GM21515 (cell line): ENCODE results near the gene CACFD1.
A peak's percentile ranks its signal among the peaks of the same experiment; 100 is the strongest.

Experiments used
- ATAC-seq: cut with Tn5 transposase; IDR thresholded peaks from one replicate; pipeline ENCODE4 v1.9.1; 2021; ENCODE audit not compliant: unreplicated experiment

CACFD1 gene

DNA sequence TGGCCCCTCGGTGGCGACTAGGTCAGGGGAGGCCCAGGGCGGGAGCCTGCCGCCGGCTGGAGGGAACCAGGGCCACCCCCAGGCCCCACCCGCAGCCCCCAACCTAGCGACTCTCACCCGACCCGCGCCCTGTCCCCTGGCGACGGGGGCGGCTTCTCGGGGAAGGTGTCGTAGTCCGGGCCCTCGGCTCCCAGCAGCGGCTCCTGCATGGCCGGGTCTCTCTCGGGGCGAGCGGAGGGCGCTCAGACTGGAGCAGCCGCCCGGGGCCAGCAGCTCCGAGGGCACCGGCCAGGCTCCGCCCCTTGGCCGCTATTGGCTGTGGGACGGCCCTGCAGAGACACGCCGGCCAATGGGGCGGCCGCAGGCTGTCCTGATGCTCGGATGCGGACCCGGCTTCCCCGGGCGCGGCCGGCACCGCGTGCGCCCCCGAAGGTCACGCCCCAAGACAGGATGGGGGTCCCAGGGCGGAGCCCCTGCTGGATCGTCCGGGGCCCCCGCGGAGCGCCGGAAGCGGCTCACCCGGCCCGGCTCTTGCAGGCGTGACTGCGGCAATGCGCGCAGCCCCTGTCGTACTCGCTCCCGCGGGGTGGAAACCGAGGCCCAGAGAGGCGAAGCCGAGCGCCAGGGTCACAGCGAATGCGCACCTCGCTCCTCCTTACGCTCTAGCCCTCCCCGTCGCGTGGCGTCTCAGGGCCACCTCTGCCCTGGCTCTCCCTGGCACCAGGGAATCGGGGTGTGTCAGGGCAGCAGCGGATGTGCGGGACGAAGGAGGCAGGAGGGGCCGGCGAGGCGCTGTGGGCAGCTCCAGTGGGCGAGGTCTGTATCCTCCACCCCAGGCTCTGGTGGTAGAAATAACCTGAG lies 19.3 kb downstream of the CACFD1 start, which contains the start of gene SLC2A6:
TSS of gene SLC2A6 (minus strand) at position 249 of the 861 bp plus-strand sequence. CDS start at position 209, 40 bp downstream.
- peak; percentile 89 for ATAC-seq

DNA sequence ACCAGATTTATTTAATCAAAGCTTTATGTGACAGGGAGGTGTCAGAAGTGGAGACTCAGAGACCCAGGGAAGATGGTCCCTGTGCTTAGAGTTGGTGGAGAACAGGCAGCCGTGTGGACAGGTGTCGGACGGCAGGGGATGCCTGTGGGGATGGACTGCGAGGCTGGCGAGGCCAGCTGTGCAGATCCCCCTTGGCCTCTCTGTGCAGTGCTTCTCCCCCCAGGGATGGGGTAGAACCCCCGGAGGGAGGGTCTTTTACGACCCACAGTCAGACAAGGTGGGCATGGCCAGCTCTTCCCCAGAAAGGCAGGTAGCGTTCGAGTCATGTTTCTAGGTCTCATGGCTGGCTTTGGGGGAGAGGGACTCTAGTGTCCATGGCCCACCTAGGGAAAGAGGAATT lies 23.8 kb downstream of the CACFD1 start:
- ATAC-seq, result no peak

DNA sequence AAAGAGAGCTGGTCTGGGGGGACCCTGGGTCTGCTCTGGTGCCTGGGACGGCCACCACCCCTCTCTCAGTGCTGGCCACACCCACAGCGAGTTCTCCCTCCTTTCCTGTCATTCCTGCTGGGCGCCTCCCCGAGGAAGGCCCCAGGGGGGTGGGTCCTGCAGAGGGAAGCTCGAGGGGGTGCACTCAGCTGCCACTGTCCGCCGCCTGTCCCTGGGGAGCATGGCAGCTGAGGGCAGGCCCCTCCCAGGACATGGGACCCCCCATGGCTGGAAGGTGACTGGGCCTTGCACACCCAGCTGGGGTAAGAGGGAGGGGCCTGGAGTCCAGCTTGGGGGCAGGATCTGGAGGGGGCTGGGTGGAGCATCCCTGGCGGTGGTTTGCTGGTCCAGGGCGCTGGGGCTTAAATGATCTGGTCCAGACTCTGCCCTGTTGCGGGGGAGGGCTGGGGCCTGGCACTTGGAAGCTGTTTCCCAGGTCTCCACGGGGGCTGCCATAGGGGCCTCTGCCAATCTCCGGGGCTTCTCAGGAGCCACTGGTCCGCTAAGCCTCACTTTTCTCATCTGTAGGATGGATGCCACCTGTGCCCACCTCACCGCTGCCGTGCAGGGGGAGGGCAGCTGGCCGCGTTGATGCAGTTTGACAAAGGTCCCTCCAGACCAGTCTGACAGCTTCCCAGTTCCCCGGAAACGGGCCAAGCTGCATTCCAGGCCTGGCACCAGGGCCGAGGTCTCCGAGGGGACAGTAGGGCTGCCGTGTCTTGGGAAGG lies 25.1 kb downstream of the CACFD1 start:
- no peak for ATAC-seq

DNA sequence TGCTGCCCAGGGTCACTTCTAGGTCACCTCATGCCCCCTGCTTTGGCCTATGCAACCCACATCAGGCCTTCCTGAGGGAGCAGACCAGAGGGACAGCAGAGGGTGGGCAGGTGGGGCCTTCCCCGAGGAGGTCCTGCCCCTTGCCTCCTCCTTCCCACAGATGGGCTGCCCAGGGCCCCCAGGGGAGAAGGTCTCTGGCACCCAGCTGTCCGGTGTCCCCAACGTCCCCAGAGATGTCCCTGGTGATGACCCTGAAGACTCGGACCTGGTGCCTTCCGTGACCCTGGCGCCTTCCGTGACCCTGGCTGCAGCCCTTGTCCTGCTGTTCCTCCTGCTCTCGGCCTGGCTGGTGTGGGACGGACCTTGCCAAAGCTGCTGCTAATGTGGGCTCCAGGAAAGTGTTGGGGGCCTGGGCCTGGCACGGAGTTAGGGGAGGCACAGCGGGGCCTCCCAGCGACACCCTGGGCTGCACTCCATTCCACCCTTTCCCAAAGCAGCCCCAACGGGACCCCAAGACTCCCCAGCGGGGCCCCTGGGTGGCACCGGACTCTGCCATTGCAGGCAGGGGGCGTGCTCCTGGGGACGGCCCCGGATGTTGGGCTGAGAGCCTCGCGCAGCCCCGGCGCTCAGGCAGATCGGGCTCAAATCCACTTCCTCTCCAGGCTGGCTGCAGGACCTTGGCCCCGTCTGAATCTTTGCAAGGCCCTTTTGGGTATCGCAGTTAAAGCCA lies 25.9 kb downstream of the CACFD1 start:
- ATAC-seq, result no peak

DNA sequence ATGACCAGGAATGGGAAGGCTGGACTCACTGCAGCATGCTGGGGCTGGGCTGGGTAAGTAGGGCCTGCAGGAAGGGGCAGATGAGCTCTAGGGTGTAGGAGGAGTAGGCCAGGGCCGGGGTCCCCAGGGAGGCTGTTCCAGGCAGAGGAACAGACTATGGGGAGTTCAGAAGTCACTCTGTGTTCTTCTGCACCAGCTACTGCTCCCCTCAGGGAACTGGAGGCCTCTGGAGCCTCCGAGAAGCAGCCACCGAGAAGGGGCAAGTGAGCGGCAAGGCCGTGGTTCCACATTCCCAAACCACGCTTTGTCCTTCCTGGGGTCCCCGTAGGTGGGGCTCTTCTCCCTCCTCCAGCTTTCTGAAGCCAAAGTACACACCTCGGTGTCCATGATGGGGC lies 27.6 kb downstream of the CACFD1 start:
- no peak for ATAC-seq

DNA sequence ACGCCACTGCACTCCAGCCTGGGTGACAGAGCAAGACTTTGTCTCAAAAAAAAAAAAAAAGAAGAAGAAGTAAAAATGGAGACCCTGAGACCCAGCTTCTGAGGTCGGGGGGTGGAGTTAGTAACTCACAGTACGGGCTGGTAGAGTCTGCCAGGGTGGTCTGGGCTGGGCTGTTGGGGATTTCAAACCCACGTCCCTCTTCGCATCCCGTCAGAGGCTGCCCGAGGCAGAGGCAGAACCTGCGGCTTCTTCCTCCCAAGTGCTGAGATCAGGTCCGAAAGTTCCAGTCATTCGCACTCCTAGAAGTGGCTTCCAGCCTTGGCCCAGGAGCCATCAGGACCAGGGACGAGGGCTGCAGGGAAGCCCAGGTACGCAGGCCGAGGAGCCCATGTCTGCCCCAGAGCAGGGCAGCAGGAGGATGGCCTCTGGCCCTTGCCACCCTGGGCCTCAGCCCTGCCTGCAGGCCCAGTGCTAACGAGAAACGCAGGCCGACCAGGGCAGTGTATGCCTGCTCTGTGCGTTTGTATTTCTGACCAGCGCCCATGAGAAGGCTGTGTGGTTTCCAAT lies 29.0 kb downstream of the CACFD1 start:
- ATAC-seq, result no peak

DNA sequence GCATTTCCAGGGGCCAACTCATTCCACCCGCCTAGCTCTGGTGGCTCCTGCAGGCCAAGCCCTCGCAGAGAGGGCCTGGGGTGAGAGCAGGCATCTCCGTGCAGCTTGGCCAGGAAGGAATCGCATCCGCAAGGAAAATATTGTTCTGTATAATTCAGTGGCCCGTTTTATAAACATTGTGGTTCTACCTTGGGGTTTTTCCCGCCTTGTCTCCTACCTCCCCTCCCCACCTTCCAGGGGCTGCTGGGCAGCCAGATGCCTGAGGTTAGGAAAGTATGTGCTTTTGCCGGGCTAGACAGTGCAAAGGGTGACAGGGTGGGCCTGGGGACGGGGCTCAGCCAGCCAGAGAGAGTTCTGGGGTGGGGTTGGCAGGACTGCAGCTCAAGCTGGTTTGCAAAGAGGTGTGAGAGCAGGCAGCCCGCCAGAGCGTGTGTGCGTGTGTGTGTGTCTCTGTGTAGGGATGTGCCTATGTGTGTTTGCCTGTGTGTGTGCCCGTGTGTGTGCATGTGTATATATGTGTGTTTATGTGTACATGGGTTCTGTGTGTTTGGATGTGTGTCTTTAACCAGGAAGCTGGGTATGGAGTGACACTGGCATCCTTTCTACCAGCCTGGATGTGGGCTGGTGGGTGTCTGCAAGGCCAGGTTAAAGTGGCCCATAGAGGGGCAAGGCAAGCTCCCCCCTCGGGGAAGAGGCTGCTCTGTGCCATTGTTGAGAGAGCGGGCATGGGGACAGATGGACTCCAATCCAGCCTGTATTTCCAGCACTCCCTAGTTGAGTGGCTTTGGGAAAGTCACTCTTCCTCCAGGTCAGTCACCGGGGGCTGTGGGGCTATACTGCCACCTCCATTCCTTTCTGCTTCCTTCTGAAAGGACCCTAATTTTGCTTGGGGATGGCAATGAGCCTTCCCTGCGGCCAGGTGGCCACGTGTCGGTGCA lies 29.7 kb downstream of the CACFD1 start:
- no peak for ATAC-seq

DNA sequence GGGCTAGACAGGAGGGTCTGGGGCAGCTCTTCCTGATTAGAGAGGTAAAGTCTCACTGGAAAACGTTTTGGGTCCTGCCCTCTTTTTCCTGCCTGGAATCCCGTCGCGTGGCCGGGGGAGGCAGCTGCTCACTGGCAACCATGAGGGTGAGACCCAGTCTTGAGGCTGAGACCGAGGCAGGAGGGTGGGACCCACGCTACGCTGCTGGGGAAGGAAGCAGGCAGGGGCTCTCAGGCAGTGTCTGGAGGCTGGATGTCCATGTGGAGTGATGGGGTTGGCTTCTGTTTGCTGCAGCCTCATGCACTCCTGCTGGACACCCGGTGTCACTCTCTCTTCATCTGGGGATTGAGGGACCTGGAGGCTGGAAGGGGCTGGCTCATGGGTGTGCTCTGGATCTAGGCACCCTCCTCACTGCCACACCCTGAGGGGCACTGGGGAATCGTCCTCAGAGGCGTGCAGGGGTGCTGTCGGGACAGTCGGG lies 30.5 kb downstream of the CACFD1 start:
- no peak for ATAC-seq

DNA sequence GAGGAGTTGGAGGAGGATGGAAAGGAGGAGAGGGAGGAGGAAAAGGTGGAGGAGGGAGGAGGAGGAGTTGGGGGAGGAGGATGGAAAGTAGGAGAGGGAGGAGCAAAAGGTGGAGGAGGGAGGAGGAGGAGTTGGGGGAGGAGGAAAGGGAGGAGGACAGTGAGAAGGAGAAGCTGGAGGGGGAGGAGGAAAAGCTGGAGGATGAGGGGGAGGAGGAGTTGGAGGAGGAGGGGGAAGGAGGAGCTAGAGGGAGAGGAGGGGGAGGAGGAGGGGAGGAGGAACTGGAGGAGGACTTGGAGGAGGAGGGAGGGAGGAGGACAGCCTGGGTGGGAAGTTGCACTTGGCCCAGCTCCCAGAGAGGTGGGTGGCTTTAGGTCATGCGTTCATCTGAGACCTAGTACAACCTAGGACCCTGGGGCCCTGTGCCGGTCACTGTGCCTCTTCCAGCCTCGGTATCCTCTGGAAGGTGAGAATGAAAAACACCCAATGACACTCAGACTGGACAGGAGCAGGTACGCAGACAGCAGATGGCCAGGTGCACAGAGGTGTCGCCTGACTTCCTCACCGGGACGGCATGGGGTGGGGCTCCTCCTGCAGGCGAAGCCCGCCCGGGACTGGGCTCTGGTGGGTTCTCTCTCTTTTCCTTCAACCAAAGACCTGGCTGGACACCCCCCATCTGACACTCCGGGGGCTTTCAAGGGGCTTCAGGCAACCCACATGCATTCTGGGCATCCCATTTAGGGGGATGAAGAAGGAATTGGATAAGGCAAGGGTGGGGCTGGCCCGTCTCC lies 31.3 kb downstream of the CACFD1 start:
- ATAC-seq, result no peak

DNA sequence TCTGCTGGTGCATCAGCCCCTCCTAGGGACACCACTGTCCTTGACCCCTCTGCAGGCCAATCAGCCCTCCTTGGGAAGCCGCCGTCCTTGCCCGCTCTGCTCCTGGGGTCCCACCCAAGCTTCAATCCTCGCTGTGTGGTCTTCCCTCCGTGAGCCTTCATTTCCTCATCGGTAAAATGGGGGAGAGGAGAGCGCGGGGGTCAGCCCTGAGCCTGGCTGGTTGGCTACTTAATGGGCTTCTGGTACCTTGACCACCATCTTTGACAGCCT lies 31.8 kb downstream of the CACFD1 start:
- ATAC-seq, result no peak

DNA sequence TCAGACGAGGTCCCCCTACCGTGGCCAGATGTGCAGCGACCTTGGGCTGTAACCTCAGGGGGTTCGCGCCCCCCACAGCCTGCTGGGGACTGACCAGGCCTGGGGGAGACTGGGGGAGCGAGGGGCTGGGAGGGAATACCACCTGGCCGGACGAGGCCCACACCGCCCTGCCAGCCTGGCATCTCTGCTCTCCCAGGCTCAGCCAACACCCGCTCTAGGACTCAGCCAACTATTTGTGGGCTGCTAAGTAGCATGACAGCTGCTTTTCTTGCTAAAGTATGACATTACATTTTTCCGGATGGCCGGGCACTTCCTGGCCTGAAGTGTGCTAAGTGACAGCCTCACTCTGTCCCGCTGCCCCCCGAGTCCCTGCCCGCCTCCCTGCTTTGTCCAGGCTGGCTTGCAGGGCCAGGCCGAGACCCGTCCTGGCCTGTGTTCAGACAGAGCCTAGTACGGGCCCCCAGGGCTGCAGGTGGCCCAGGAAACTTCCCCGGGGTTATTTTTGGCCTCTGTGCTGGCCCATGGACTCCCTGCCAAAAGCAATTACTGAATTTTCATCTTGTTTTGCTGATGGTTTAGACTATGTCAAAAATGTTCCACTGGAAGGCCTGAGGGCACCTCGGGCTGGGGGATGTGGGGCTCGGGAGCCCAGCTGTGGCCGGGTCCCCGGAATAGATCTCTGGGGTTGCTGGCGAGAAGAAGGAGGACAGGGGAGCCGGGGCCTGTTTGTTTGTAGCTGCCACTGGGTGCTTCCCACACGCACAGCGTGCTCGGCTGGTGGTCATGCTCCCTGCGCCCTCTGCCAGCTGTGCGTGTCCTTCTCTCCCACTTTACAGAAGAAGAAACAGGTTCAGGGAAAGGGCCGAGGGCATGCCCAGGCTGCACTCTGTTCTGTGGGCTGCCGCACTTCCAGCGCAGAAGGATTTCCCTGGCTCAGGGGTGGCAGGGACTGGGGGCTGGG lies 32.6 kb downstream of the CACFD1 start:
- ATAC-seq, result no peak

DNA sequence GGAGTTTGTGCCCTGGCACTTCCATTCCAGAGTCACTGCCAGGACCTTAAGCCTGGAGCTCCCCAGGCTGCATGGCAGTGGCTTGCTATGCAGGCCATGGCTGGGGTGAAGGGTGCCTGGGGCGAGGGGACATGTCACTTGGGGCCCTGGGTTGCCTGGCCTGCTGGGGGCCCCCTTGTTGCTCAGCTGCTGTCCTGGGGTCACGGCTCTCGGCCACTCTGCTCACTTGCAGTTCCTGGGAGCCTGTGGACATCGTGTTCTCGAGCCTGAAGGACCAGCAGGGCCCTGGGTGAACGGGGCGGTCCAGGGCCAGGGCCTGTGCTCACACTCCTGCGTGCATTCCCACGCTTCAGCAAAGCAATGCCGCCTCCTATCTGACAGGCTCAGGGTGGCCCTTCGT lies 33.6 kb downstream of the CACFD1 start:
- ATAC-seq, result no peak

DNA sequence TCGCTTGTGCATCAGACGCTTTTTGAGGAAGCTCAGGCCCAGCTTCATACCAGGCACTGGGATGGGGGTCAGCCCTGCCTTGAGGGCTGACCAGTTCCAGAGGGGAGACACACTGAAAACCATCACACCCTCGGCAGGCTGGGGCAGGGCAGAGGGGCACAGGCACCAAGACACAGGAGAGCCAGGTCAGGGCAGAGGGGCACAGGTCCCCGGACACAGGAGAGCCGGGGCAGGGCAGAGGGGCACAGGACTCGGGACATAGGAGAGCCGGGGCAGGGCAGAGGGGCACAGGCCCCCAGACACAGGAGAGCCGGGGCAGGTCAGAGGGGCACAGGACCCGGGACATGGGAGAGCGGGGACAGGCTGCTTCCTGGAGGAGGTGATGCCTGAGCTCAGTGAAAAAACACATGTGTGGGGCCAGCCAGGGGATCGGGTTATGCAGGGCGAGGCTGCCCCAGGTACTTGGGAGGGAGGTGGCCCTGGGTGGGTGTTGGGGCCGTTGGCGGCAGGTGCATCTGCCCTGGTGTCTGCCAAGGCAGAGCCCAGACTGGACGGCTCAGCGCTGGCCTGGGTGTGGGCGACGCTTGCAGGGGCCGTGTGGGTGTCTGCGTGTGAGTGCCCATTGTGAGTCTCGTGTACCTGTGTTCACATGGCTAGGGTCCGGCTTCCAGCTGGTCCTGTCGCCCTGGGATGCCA lies 34.2 kb downstream of the CACFD1 start:
- no peak for ATAC-seq

DNA sequence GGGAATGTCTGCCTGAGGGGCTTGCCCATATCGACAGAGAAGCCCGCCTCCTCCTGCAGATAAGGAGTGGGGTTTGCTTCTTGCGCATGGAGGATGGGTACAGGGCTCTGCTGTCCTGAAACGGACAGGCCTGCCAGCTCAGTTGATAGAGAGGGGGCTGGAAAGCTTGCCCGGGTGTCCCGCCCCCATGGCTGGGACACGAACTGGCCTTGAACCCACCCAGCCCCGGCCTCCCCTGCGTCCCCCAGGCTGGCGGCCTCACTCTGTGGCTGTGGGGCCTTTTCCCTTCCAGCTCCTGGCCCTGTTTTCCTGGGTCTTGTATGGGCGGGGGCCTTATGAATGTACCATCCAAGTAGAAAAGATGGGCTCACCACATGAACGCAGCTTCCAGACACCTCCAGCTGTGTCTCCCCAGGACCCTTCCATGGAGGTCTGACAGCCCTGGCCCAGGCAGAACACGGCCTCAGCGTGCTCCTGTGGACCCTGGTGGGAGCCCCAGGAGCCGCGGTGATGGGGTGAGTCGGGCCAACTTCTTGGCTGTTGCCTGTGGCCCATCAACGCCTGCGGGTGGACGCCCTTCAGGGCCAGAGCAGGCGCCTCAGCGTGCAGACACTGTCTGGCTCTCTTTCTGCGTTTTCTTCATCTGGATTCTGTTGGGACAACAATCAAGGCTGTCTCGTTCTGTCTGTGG lies 35.0 kb downstream of the CACFD1 start:
- no peak for ATAC-seq

DNA sequence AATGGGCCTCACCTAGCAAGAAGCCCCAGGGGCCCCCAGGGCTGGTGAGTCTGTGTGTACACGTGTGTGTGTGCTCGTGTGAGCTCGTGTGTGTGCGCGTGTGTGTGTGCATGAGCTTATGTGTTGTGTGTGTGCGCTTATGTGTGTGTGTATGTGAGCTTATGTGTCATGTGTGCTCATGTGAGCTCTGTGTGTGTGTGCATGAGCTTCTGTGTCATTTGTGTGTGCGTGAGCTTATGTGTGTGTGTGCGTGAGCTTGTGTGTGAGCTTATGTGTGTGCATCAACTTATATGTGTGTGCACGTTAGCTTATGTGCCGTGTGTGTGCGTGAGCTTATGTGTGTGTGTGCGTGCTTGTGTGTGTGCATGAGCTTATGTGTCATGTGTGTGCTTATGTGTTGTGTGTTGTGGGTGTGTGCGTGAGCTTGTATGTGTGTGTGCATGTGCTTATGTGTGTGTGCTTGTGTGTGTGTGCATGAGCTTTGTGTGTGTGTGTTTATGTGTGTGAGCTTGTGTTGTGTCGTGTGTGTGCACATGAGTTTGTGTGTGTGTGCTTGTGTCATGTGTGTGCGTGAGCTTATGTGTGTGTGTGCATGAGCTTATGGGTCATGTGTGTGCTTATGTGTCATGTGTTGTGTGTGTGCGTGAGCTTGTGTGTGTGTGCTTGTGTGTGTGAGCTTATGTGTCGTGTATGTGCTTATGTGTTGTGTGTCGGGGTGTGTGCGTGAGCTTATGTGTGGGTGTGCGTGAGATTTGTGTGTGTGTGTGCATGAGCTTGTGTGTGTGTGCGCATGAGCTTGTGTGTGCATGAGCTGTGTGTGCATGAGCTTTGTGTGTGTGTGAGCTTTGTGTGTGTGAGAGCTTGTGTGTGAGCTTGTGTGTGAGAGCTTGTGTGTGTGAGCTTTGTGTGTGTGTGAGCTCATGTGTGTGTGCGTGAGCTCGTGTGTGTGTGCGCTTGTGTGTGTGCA lies 35.8 kb downstream of the CACFD1 start:
- ATAC-seq, result no peak
